Kidney capillary endothelial cell (primary cell): Measurements from ENCODE around the gene TAF15.

Experiments
- DNase-seq: peaks from one replicate; pipeline ENCODE4 v3.0.0-alpha.2; 2018; ENCODE audit warnings: low spot score

TAF15 gene

DNA sequence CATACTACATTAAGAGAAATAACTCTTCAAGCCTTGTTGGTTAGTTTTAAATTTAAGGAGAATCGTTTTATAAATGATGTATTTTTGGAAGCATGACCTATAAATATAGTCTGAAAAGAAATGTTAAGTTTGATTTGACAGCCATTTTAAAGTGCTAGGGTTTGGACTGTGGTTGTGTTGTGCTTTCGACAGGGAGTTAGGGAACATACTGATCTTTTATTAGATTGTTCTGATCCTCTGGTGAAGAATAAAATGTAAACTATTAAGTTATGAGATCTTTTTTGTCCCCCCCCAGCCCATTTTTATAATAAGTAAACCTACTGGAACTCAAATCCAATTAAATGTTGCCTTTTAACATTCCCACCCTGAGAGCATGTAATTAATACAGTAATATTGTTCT, 12.0 kb downstream of the TAF15 start:
- no peak for DNase-seq

GRCh38 chr17:35825206-35825605, 15.9 kb downstream of the TAF15 start:
- no peak for DNase-seq

GRCh38 chr17:35841101-35841500, 31.8 kb downstream of the TAF15 start:
- DNase-seq: no peak

DNA sequence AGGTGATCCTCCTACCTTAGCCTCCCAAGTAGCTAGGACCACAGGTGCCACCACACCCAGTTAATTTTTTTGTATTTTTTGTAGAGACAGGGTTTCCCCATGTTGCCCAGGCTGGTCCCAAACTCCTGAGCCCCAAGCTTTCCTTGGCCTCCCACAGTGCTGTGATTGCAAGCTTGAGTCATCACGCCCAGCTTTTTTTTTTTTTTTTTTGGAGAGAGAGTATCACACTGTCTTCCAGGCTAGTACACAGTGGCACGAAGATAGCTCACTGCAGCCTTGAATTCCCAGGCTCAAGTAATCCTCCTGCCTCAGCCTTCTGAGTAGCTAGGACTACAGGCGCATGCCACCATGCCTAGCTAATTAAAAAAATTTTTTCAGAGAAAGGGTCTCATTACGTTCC, 32.2 kb downstream of the TAF15 start:
- no peak for DNase-seq

GRCh38 chr17:35842239-35842638, 33.0 kb downstream of the TAF15 start:
- no peak for DNase-seq

DNA sequence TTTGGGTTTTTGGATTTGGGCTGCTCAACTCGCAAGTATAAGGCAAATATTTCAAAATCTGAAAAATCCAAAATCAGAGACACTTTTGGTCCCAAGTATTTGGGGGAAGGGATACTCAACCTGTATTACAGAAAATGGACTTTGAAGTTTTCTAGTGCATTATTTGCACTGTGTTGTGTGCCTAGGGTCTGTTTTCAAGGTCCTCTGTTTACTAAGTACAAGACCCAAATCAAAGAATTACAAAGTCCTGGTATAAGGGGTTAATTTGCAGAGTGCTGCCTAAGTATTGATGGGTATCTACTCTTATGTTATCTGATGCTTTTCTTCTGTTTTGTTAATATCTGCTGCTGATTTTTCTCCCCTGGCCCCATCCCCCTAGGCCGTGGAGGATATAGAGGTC, 34.4 kb downstream of the TAF15 start:
- no peak for DNase-seq

- DNase-seq: no peak
Observed at GRCh38 chr17:35844547-35844946, 35.3 kb downstream of the TAF15 start.

- no peak for DNase-seq
Observed at GRCh38 chr17:35846055-35846809, 36.9 kb downstream of the TAF15 start.

DNA sequence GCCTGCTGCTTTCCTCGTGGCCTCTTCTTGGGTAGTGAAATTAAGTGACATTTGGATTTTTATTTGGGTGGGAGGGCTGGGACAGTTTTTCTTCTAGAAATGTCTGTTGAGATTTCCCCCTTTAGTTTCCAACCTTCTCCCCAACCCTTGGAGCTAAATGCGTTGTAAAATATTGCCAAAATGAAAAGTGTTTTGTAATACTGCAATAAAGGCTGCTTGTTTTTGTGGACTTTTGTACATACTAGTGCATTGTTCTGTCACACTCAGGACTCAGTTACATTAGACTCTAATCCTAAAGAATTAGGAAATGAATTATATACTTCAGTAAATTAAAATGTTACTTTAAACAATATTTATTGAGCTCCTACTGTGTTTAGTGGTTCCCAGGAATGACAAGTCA, 37.7 kb downstream of the TAF15 start:
- no peak for DNase-seq

DNA sequence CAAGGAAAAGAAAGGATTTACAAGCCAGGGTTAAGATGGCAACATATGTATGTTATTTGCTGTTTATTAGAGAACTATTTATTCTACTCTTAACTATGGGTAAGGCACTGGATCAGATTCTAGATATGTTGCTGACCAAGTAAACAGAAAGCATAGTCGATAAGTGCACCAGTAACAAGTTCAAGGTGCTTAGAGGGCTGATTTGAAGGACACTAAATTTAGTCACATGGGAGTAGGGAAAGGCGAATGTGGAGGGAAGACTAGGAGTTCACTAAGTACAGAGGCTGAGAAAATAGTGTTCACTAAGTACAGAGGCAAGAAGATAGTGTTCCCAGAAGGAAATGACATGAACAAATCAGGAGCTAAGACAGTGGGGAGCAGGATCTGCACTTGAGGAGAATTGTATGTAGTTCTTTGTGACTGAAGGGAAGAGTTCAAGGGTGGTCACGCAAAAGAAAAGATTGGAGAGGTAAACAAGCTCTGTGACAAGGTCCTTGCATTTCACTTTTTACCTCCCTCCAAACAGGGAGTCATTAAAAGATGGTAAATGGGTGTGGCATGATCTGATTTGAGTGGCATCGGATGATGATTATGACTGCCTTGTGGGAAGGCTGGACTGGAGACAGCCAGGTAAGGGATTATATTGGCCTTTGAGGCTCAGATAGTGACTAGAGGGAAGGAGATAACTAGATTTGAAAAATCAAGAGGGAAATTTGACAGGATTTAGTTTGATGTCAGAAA, 38.5 kb downstream of the TAF15 start:
- DNase-seq: no peak

- DNase-seq: peak; percentile 76
Observed at GRCh38 chr17:35849469-35850348, 40.4 kb downstream of the TAF15 start.

GRCh38 chr17:35855965-35856364, 46.7 kb downstream of the TAF15 start:
- no peak for DNase-seq

GRCh38 chr17:35856603-35857002, 47.3 kb downstream of the TAF15 start:
- no peak for DNase-seq

GRCh38 chr17:35864853-35865252, 55.6 kb downstream of the TAF15 start:
- no peak for DNase-seq

DNA sequence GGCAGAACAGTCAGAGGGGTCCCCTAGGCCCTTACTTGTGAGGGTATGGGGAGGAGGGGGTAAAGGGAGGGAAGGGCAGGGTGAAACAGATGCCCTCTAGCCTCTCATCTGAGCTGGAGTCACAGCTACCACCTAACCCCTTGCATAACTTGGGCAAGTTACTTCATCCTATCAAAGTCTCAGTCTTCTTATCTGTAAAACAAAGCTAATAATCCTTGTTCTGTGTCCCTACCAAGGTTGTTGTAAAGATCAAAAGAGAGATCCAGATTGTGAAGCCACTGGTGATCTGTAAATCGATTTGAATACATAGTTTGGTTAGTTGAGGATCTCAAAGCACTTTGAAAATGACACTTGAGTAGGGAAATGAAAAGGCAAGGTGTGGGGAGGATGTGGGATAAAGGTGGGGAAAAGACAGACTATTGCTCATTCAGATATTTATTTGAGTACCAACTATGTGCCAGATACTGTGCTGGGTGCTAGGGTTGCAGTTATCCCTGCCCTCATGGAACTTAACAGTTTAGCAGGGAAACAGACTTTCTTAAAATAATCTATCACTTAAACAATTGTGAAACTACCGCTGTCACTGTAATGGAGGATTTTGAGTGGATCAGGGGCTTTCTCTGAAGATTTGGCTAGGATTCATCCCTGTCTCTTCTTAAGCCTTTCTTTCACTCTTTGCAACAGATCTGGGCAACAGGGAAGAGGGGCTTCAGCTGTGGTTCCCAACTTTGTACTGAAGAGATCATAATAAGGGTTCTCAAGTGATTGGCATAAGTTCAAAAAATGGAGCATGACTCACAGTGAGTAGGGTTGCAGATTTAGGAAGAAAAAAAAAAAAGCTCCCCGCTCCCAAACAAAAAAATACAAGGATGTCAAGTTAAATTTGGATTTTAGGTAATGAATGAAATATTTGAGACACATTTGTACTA, 56.4 kb downstream of the TAF15 start:
- no peak for DNase-seq

DNA sequence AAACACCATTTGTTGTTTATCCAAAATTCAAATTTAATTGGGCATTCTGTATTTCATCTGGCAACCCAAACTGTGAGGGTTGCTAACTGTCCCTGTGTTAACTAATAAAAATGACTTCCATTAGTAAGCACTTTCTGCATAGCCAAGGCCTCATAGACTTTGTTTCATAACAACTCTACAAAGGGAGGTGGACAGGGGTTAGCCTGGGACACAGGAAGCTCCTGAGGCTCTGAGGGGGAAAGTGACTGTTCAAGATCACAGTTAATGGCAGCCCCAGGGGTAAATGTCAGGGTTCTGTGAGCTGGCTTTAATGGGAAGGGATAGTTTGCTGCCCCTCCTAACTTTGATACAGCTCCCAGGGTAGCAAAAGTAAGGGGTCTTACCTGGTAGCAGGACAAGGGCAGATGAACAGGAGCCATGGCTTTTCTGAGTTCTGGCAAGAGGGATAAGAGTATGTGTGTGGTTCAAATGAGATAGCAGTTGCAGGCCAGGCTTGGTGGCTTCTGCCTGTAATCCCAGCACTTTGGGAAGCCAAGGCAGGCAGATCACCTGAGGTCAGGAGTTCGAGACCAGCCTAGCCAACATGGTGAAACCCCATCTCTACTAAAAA, 57.2 kb downstream of the TAF15 start:
- no peak for DNase-seq

DNA sequence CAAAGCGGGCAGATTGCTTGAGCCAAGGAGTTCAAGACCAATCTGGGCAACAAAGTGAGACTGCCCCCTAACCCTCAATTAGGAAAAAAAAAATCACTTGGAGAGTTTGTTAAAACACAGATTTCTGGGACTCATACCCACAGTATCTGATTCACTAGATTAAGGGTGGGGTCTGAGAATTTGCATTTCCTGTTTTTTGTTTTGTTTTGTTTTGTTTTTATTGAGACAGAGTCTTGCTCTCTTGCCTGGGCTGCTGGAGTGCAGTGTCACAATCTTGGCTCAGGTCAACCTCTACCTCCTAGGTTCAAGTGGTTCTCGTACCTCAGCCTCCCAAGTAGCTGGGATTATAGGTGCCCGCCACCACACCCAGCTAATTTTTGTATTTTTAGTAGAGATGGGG, 58.3 kb downstream of the TAF15 start:
- no peak for DNase-seq

DNA sequence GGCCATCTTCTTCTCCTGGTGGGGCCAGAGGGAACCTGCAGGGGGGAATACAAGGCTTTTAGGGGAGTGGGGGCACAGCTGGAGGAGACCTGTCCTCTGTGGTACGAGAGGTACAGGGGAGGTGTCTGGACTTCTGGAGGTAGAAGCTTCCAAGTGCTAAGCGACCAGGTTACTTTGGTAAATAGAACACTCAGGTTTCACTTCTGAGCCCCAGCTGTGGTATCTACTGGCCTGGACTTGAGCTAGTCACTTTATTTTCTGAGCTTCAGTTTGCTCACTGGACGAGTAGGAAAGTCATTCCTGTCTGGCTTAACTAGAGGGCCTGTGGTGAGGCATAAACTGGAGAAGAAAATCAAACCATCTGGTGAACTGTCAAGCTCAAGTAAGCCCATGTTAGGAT, 59.5 kb downstream of the TAF15 start, which contains the start of gene HEATR9:
TSS of gene HEATR9 (minus strand) at position 155 of the 400 bp plus-strand sequence. CDS start at position 6, 149 bp downstream.
- DNase-seq: no peak

DNA sequence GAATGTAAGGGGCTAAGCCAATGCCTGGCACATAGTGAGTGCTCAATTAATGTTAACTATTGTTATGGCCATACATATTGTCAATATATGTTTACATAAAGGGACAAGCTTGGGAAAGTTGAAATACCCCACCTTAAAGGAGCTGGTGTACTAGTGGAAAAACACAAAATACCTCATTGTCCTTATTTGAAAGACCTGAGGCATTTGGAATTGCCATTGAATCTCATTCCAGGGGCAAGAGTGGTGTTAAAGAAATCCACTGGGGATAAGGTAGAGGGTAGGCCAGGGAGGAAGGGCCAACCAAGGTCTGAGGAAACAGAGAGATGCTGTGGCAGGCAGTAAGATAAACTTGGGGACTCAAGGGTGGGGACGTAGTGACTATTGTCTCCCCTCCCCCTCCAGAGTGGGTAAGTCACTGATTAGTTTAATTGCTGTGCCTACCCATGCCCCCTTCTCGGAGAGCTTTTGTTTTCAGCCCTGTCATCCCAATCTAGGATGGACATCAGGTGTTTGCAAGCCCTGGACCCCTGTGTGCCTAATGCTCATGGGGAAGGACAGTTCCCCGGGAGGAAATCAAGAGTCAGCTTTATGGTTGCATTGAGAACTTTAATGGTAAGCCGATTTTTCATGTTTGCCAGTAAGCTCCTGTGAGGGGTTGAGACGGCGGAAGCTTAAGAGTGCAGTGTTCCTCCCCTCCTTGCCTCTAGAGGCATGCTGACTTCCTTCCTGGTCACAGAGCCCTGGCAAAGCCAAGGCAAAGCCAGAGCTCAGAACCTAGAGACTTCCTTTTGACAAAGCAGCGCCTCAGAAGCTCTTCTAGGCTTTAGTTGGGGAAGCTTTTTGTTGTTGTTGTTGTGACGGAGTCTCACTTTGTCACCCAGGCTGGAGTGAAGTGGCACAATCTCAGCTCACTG, 61.9 kb downstream of the TAF15 start:
- peak; percentile 74 for DNase-seq
